Breast epithelium (tissue), 4 donors: ENCODE data around the gene PTPN18. TPM values are rescaled to one million over a fixed set of nuclear protein-coding genes. Genes with fewer than 3 reads are reported as not detected.
"Not testable (repeated sequence)": the region's sequence is repeated elsewhere in the genome, so short reads cannot be mapped to it uniquely, and the experiment has no call there.

Source experiments
- DNase-seq, 2 donors: peaks; one replicate each; pipeline ENCODE4 v3.0.0-alpha.2; 2019; ENCODE audit warnings: low spot score in 2 of 2
- H3K27ac ChIP-seq, 2 donors: fragments of 200-600 bp; sonication (generic) in 1 of 2; one replicate each; pipeline ENCODE4 v1.5.1; 2016 to 2019; ENCODE audit warnings: mild to moderate bottlenecking in 1 of 2
- H3K27me3 ChIP-seq, 2 donors: fragments of 200-600 bp; sonication (generic) in 1 of 2; one replicate each; pipeline versions ENCODE4 v1.5.1 to v1.6.0; 2017 to 2019; ENCODE audit warnings: control low read depth in 1 of 2, mild to moderate bottlenecking in 1 of 2
- H3K36me3 ChIP-seq: fragments of 200-600 bp; one replicate; pipeline ENCODE4 v1.5.1; 2019
- H3K4me1 ChIP-seq, 2 donors: fragments of 200-600 bp; sonication (generic); one replicate each; pipeline ENCODE4 v1.5.1; 2016 to 2019; ENCODE audit warnings: control low read depth in 1 of 2
- H3K4me3 ChIP-seq, 3 donors: fragments of 200-600 bp; sonication (generic); 1 replicate in 2 of 3; 2 replicates in 1 of 3; pipeline ENCODE4 v1.5.1; 2016 to 2019; ENCODE audit warnings: mild to moderate bottlenecking in 3 of 3, moderate library complexity in 2 of 3
- H3K9me3 ChIP-seq, 2 donors: fragments of 200-600 bp; sonication (generic) in 1 of 2; one replicate each; pipeline ENCODE4 v1.5.1; 2016 to 2019; ENCODE audit warnings: control low read depth in 1 of 2
- POLR2A ChIP-seq: fragments of 450-650 bp; IDR thresholded peaks from one replicate; pipeline ENCODE4 v1.6.1; 2016; ENCODE audit warnings: antibody characterized with exemption, mild to moderate bottlenecking, moderate library complexity
- POLR2AphosphoS5 ChIP-seq, 3 donors: sonication (generic); formaldehyde crosslinking; IDR thresholded peaks; one replicate each; pipeline ENCODE4 v1.6.1; 2017; ENCODE audit warnings: antibody characterized with exemption in 3 of 3
- intact Hi-C: fragments of 100-400 bp; cut with DNase I; formaldehyde crosslinking; loops from one replicate; pipeline ENCODE4 v1.15.1; 2023; ENCODE audit warnings: low total_unique reads
- total RNA-seq, 3 donors: library from RNA; depleted of rRNA; stranded (reverse); fragments of >200 nt; gene quantifications; one replicate each; pipeline ENCODE4 v1.1.0, GENCODE V29; 2016
- TF ChIP-seq, protein P1 (sequence below), 3 donors: fragments of 450-650 bp; IDR thresholded peaks; one replicate each; pipeline ENCODE4 v1.5.1; 2016 to 2017; ENCODE audit warnings: antibody characterized with exemption in 3 of 3, mild to moderate bottlenecking in 3 of 3, moderate library complexity in 3 of 3

PTPN18 gene
- total RNA-seq, 3 donors from 2014 or later, result 50.8 to 77.1 (median 54.3) TPM

- intact Hi-C loops, result no loop called here
- DNase-seq, result peak; percentile 62 to 81
- TF ChIP-seq POLR2A, result peak; percentile 27
- peak in 2 of 3 donors; percentile 24 to 46 for TF ChIP-seq POLR2AphosphoS5 (IDR thresholded peaks at IDR 0.05)
- TF ChIP-seq, protein P1, sequence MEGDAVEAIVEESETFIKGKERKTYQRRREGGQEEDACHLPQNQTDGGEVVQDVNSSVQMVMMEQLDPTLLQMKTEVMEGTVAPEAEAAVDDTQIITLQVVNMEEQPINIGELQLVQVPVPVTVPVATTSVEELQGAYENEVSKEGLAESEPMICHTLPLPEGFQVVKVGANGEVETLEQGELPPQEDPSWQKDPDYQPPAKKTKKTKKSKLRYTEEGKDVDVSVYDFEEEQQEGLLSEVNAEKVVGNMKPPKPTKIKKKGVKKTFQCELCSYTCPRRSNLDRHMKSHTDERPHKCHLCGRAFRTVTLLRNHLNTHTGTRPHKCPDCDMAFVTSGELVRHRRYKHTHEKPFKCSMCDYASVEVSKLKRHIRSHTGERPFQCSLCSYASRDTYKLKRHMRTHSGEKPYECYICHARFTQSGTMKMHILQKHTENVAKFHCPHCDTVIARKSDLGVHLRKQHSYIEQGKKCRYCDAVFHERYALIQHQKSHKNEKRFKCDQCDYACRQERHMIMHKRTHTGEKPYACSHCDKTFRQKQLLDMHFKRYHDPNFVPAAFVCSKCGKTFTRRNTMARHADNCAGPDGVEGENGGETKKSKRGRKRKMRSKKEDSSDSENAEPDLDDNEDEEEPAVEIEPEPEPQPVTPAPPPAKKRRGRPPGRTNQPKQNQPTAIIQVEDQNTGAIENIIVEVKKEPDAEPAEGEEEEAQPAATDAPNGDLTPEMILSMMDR (IDR thresholded peaks at IDR 0.05), result no peak
- Histone ChIP-seq H3K9me3 (no peaks in the 10 kb centered on the region), H3K4me1 (peaks cover 0 to 10% of the 10 kb centered on the region in 2 donors), H3K27ac (peak overlapping the region; percentile 91 to 92), H3K36me3 (no peaks in the 10 kb centered on the region), H3K27me3 (no peaks in the 10 kb centered on the region), H3K4me3 (peak overlapping the region; percentile 67 to 77 (median 71))
Measured at GRCh38 chr2:130391058-130391871, 35.4 kb downstream of the PTPN18 start.

DNA sequence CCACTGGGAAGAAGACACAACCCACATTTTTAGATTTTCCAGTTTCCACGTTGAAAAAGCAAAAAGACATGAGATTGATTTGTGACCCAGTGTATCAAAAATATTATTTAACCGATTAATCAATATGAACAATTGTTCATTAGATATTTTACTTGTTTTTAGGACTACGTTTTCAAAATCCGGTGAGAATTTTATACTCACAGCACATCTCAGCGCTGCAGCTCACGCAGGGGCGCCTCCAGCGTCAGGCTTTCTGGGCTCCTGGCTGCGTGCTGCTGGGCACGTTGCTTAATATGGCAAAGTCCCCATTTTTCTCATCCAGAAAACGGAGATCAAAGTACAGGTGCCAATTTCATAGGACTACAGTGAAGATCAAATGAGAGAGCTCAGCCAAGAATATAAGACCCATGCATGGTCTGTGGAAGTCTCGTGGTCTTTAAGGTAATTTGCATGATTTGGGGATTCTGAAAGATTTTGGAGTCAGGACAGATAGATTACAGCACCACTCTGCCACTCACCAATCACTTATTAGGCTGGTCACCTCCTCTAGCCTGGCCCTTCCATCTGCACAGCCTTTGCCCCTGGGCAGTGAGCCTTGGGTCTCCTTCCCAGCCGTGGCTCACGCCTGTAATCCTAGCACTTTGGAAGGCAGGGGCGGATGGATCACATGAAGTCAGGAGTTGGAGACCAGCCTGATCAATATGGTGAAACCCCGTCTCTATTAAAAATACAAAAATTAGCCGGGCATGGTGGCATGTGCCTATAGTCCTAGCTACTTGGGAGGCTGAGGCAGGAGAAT lies 36.2 kb downstream of the PTPN18 start:
- no peaks in the 10 kb centered on the region for H3K9me3 ChIP-seq
- intact Hi-C loops, result no loop called here
- no peaks in the 10 kb centered on the region for H3K36me3 ChIP-seq
- H3K27ac ChIP-seq, result peak overlapping the region; percentile 91 to 92
- H3K4me3 ChIP-seq, result peak overlapping the region; percentile 67 to 77 (median 71)
- no peak for DNase-seq
- TF ChIP-seq, protein P1 (IDR thresholded peaks at IDR 0.05), result no peak
- no peak for TF ChIP-seq POLR2A
- no peak for TF ChIP-seq POLR2AphosphoS5 (IDR thresholded peaks at IDR 0.05)
- H3K27me3 ChIP-seq, result no peaks in the 10 kb centered on the region
- H3K4me1 ChIP-seq, result peaks cover 0 to 10% of the 10 kb centered on the region in 2 donors

- Histone ChIP-seq H3K9me3 (no peaks in the 10 kb centered on the region), H3K4me1 (peaks cover 0 to 10% of the 10 kb centered on the region in 2 donors), H3K4me3 (no peak overlapping the region), H3K27me3 (no peaks in the 10 kb centered on the region), H3K27ac (no peak overlapping the region), H3K36me3 (no peaks in the 10 kb centered on the region)
- intact Hi-C loops, result no loop called here
- DNase-seq, result no peak
- TF ChIP-seq POLR2A, result no peak
- TF ChIP-seq POLR2AphosphoS5 (IDR thresholded peaks at IDR 0.05), result no peak
- TF ChIP-seq, protein P1 (IDR thresholded peaks at IDR 0.05), result no peak
Measured at GRCh38 chr2:130393318-130393910, 37.6 kb downstream of the PTPN18 start.

DNA sequence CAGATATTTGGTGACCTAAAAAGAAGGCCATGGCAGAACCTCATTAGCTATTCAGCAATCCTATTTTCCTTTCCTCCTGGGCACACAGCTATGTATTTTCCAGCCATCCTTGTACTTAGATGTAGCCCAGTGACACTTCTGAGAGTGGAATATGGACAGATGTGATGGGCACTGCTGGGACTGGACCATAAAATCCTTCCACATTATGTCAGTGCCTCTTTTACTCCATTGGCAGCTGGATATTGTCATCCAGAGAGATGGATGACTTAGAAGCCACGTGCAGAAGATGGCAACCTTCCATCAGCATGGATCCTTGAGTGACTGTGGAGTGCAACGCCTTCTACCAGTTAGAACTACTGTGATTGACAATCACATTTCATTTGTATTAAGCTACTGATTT lies 50.4 kb downstream of the PTPN18 start:
- H3K4me3 ChIP-seq, H3K36me3 ChIP-seq, H3K4me1 ChIP-seq, H3K27ac ChIP-seq, DNase-seq, intact Hi-C loops, H3K9me3 ChIP-seq, H3K27me3 ChIP-seq: not testable (repeated sequence)

DNA sequence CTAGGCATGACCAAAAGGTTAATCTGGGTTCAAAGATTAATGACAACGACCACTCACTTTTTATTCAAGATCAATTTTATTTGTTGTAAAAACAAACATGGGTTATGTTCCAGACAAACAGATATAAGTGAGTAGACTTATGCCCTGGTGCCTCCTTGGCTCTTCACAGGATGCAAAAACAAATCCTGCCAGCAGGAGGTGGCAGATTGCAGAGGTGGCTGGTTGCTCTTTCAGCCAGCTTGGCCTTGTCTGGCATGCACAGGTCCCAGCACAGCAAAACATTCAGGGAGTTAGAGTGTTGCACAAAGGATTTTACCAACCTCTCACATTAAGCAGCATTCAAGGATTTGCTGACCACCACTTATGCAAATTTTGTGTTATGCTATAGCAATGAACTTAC lies 60.8 kb downstream of the PTPN18 start:
- intact Hi-C loops, H3K36me3 ChIP-seq, H3K27me3 ChIP-seq, H3K27ac ChIP-seq, H3K4me3 ChIP-seq, H3K4me1 ChIP-seq, H3K9me3 ChIP-seq, DNase-seq: not testable (repeated sequence)

GRCh38 chr2:130418845-130419244 lies 63.0 kb downstream of the PTPN18 start:
- H3K27ac ChIP-seq, H3K27me3 ChIP-seq, intact Hi-C loops, H3K4me1 ChIP-seq, H3K9me3 ChIP-seq, H3K36me3 ChIP-seq, DNase-seq, H3K4me3 ChIP-seq: not testable (repeated sequence)

Other genes starting within 250 kb of the PTPN18 start
- gene POTEF, start 226.8 kb upstream of the PTPN18 start, total RNA-seq, result 1 to 10 TPM in 2 of 3 donors, not detected in 1; 3.3 to 4.2 TPM
- 10 to 100 TPM in 1 of 3 donors, 1 to 10 TPM in 2; 2.7 to 16.1 (median 9.5) TPM for gene CCDC74B, start 210.9 kb upstream of the PTPN18 start, total RNA-seq
- gene SMPD4, start 174.5 kb upstream of the PTPN18 start, total RNA-seq, result 10 to 100 TPM; 28.0 to 50.1 (median 41.3) TPM
- gene MZT2B, start 173.8 kb upstream of the PTPN18 start, total RNA-seq, result 10 to 100 TPM; 91.0 to 99.9 (median 97.3) TPM
- gene TUBA3E, start 157.6 kb upstream of the PTPN18 start, total RNA-seq, result not detected
- gene IMP4, start 13.2 kb upstream of the PTPN18 start, total RNA-seq, result 100 to 1,000 TPM in 2 of 3 donors, 10 to 100 TPM in 1; 94.7 to 114 (median 113) TPM
- 1 to 10 TPM in 1 of 3 donors, under 1 TPM in 1, not detected in 1; 0.98 to 1.2 TPM for gene POTEI, start 153.3 kb downstream of the PTPN18 start, total RNA-seq
- not detected for gene CFC1B, start 165.2 kb downstream of the PTPN18 start, total RNA-seq
- gene CFC1, start 243.5 kb downstream of the PTPN18 start, total RNA-seq, result not detected